Iris pigment epithelial cell (primary cell): ENCODE measurements around the gene SETBP1.

Source experiments
- DNase-seq: peaks from one replicate; pipeline ENCODE4 v3.0.0-alpha.2; 2011; ENCODE audit warnings: low read depth

SETBP1 gene

GRCh38 chr18:44731530-44732237 lies 51.0 kb downstream of the SETBP1 start:
- DNase-seq: no peak

DNA sequence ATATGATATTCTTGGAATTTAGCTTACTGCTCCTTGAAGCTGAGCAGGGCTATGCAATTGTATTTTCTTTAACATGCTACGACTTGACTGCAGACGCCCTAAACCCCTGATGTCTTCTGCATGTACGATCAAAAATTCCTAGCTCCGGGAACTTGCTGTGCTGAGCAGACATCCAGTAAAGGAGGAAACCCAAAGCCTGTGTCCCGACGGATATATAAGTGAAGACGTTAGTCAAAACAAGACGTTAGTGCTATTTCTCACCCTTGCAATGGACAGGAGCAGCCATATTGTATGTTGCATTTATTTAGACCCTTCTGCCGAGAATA lies 51.5 kb downstream of the SETBP1 start:
- DNase-seq: no peak

- DNase-seq: no peak
These were observed 51.9 kb downstream of the SETBP1 start for GRCh38 chr18:44732599-44732998.

GRCh38 chr18:44733069-44733753 lies 52.5 kb downstream of the SETBP1 start:
- peak; percentile 70 for DNase-seq

DNA sequence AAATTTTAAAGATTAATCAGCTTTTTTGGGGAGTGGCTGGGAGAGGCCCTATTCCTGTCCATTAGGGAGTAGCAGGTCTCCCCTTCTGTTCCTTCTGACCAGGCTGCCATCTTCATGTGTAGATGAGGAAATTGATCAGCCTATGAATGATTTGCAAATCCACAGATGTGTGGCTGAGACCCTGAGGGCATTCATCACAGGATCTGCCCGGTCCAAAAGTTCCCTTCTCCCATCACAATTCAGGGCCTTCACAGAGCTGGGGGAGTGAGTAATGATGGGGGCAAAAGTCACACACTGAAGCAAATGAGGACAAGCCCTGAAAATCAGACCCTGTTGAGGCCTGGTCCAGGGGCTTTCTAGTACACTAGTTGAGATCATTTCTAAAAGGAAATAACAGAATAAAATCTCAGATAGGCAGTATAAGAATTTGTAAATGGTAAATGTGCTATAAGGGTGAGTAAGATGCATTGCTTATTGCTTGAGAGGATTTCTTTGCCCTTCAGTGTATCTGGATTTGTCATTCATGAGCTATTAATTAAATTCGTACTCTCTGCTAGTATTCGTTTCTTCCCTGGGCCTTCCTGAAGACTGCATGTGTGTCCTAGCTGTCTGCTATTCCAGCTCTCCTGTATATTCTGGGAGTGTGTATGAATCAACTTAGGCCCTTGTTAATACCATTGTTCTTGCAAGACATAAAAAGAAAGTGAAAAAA lies 53.2 kb downstream of the SETBP1 start:
- DNase-seq: no peak

DNA sequence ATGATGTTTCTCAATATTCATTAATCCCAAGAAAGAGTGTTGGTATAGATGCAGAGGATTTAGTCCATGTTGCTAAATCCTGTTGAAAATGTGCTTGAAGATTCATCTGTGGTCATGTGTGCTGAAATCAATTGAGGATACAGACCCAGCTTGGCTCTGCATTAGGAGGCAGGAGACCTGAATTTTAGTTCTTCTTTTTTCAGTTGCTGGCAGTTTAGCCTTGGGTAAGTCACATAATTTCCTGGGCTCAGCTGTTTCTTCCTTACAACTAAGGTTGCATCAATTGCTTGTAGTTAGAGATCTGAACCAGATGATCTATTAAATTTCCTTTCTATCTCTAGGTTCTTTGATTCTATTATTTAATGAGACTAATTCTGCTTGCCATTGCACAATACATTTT lies 54.4 kb downstream of the SETBP1 start:
- no peak for DNase-seq

- DNase-seq: no peak
These were observed 56.1 kb downstream of the SETBP1 start for GRCh38 chr18:44736664-44737380.

DNA sequence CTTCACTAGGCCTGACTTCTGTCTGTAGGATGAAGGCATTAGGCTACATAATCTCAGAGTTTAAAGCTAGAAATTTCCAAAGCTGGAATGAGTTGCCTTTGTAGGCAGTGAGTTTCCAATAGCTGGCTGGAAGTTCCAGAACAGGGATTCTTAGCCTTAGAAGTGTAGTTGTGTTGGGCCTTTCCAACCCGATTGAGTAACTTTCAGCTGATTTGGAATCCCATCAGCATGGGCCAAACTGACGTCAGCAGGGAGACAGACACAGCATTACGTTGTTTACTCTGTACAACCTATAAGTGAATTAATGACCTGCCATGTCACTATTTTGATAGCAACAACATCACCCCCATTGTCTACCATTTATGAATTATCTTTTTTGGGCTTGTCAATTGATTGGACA lies 56.9 kb downstream of the SETBP1 start:
- no peak for DNase-seq

GRCh38 chr18:44740000-44740399 lies 59.3 kb downstream of the SETBP1 start:
- no peak for DNase-seq

DNA sequence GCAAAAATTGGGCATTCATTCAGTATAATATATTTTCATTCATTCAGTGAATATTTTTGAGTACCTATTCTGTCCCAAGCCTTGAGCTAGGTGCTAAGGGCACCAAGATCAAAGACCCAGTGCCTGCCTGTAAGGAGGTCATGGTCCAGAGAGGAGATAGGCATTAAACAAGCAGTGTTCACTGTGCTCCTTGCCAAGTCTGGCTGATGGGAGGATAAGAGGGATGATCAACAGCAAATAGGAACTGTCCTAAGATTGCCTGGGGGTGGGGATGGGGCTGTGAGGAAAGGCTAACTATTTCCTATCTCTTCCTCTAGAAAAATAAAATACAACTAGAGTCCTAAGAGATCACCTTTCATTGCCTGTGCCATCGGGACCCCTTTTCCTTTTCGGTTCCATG lies 60.4 kb downstream of the SETBP1 start:
- DNase-seq: no peak

DNA sequence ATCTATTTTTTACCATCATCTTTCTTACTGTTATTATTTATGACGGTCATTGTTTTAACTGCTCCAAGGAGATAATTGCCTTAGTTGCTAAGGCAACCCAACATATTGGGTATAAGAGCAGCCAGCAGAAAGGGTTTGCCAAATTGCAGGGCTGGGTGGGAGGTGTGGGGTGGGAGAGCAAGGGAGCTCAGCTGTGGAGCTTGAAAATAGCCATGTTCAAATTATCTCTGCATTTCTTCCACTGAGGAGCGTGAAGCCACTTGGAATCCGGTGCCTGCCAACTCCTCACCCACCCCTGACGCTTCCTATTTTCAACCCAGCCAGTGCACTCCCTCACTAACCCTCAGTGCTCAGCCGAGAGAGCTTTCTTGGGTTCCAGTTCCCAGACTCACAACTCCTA lies 60.8 kb downstream of the SETBP1 start:
- no peak for DNase-seq

DNA sequence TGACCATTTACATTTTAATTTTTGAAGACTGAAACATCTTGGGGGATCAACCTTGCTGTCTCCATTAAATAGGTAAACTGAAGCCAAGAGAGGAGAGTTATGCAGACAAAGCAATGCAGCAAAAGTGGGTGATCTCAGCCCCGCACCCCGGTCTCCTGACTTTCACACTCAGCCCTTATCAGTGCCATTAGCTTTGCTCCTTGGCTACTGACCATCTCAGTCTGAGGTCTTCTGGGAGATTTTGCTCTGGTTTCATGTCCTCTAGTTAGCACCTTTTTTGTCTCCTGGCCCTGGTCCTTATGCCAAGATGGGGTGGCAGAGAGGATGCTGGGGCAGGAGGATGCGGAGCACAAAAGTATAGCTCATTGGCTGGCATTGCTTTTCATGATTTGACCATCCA lies 61.4 kb downstream of the SETBP1 start:
- DNase-seq: no peak

DNA sequence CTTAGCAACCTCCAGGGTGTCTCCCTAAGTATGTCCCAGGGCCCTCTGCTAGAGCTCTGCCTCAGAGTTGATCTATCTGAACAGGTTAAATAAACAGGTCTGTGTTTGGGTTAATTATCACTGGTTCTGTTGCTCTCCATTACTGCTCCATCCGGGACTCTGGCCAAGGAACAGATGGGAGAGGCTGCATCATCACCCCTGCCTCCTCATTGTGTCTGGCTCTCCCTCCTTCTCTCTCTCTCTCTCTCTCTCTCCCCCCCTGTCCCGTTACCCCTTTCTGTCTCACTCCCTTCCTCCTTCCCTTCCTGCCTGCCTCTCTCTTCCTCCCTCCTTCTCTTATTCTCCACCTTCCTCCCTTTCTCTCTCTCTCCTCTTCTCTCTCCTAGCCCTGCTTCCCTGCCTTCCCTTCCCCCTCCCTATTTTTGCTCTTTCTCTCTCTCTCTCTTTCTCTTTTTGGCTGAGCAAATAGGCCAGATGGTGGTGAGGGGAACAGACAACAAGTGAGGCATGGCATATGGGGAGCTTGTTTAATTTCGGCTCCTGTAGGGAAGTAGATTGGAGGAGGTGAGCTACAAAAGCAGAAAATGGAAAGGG lies 62.1 kb downstream of the SETBP1 start:
- no peak for DNase-seq

DNA sequence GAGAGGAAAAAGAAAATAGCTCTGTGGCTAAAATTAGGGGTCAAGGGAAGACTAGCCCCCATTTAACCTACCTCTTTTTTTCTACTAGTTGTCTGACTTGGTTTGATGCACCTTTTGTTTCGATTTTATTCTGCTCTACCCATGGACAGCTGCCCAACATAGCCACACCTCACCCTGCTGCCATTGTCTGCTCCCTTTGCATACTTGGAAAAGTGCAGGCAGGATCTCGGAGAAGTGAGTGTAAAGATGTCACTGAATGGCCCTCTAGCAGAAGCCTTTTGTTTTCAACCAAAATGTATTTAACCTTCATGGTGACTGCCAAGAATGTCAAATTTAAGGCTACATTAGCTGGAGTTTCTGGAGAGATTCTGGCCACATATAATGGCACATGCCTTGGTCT lies 62.9 kb downstream of the SETBP1 start:
- DNase-seq: no peak

DNA sequence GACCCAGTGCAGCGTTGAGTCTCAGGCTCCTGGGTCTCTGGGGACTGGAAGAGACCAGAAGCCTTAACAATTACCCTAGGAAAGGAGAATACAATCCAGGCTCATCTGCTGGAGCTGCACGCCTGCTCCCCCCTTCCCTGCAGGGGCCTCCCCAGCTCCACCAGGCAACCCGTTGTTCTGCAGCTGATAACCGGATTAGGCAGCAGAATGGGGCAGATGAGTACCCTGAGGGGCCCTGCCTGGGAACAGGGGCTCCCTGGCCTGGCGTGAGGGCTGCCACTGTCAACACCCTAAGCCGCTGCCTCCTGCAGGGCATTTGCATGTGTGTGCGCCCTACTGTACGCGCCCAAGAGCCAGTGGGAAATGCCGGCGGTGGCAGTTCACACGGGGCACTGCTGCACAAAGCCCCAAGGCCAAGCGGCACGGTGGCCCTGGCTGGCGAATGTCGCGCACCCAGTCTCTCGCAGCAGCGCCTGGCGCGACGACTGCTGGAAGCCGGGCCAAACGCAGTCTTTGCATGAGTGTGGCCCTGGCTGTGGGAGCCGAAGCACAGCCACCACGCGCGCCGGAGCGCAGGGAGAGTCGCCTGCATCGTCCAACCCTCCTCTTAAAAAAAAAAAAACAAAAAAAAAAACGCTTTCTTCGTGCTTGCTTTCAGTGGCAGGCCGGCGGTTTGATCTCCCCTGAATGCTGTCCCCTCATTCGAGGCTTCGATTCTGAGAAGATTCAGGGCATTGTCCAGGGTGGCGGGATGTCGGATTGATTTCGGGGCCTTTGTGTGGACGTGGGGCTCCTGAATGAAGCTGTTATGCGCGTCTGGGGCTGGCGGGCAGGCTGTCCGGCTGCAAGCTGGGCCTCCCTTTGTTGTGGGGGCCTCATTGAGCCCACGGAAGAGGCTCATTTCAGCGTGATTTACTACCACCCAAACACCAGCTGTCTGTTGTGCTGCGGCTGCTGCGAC lies 63.8 kb downstream of the SETBP1 start:
- DNase-seq: no peak

DNA sequence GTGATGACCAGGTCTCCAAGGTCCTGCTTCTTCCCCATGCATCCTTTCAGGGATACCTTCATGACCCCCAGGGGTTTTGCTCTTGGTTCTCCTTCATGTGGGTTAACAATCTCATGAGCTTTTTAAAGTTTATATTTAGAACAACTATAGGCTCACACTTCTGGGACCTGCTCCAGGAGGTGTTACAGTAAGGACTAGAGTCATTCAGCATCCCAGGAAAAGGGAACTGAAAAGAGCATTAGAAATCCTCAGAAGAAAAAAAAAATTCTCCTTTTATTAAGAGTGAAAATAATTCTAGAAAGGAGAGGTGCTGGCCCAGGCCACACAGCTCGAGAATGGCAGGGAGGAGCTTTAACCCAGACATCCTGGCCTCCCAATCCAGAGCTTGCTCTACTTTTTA lies 66.5 kb downstream of the SETBP1 start:
- no peak for DNase-seq

GRCh38 chr18:44748582-44748981 lies 67.9 kb downstream of the SETBP1 start:
- no peak for DNase-seq

DNA sequence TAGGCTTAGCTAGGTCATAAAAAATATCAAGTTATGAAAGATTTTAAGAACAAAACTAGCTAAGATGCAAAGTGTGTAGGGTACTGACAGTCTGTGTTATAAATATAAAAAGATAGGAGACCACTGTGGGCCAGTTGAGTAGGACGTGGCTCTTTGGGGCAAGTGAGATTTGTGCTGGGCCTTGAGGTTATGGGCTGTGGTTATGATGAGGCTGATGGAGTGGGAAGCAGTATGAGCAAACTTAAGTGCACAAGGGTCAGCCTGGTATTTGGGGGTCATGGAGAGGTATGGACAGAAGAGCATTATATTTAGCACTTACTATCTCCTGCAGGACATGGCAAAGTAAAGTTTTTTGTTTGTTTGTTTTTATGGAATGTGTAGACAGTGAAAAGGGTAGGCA lies 70.1 kb downstream of the SETBP1 start:
- no peak for DNase-seq

GRCh38 chr18:44754567-44754966 lies 73.9 kb downstream of the SETBP1 start:
- no peak for DNase-seq

DNA sequence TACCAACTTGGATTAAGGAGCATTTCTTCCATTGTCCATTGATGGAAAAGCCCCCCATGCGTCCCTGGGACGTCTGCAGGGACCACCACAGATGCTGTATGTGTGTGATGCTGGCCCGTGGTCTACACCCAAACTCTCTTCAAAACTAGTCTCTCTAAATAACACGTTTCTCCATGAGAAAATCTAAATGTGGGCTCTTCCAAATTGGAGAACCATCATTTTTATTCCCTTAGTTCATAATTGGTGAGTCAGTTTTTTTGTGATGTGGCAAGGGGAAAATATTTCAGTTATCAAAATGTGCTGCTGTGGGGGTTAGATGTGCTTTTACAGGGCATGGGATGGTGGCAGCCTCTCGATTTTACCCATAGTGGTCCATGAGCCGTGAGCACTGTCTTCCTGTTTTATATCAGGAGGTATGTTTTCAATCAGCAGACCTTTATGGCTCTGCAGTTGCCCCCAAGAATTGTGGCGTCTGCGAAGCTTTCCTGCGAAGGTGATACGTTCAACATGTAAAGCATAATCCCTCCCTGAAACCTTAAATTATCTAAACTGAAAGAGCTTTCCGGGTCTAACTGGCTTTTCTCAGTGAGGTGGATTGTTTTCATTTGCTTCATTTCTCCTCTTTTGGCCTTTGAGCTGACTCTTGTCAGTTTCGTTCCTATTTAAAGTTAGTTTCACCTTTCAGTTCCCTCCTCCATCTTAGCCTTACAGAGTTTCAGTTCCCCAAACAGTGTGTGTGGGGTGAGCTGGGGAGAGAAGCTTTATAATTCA lies 78.4 kb downstream of the SETBP1 start:
- no peak for DNase-seq
